ENCODE results near the gene UBE2Q1.

Gene UBE2Q1

DNA sequence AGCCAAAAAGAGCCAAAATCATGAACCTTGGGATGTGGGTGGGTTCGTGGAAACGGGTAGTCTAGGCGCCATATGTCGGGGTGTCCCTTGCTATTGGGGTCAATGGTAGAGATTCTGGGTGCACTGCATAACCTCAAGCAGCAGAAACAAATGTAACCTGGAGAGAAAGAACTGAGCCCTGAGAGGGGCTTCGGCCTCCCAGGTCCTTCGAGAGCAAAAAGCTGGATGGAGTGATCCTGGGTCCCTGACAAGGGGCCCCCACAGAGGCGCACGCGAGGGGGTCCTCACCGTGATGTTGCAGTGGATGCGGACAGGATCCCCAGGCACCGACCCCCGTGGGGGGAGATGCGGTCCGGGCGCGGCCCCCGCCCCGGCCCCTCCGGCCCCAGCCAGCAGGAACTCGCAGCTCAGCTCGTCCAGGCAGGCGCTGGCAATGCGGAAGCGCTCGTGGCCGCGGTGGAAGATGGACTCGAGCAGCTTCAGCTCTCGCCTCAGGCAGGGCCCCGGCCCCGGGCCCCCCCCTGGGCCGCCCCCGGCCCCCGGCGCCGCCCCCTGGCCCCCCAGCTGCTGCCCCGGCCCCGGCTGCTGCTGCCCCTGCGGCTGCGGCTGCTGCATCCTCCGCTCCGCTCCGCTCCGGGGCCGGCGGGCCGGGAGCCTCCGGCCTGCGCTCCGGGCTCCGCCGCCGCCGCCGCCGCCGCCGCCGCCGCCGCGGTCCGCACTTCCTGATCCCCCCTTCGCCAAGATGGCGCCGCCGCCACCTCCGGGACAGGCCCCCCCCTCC, at the start of gene UBE2Q1:
Gene UBE2Q1 (minus strand): TSS at position 724 of the 781 bp plus-strand sequence. CDS start 109 bp downstream, at position 615.
- DNase-seq, result no peak

DNA sequence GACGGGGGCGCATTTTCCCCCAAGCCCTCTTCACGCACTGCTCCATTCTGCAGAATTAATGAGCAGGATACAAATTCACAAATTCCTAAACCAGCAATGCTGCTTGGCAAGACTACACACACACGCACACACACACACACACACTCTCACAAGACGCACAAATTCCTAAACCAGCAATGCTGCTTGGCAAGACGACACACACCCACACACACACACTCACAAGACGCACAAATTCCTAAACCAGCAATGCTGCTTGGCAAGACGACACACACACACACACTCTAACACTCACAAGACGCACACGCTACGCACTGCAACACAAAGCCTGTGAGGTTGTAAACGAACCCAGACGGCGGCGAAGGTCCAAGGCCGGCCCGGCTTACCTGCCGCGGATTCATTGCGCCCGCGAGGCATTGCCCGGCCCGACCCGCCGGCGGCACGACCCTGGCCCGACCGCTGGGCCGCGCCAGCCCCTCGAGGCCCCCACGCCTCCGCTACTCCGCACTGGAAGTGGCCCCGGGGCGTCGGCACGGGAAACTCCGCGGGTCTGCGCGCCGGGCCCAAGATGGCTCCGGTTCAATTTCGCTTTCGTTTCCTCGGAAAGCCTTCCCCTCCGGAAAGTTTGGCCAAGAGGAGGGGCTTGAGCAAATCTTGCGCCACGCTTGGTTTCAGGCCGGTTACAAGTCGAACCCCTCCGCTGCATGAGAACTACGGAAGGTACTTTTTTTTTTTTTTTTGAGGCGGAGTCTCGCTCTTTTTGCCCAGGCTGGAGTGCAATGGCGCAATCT, 49.3 kb upstream of the UBE2Q1 start, which contains the start of gene ADAR:
Gene ADAR (minus strand): TSS at position 578 of the 788 bp plus-strand sequence. CDS start 180 bp downstream, at position 398.
- peak; percentile 84 for DNase-seq

DNA sequence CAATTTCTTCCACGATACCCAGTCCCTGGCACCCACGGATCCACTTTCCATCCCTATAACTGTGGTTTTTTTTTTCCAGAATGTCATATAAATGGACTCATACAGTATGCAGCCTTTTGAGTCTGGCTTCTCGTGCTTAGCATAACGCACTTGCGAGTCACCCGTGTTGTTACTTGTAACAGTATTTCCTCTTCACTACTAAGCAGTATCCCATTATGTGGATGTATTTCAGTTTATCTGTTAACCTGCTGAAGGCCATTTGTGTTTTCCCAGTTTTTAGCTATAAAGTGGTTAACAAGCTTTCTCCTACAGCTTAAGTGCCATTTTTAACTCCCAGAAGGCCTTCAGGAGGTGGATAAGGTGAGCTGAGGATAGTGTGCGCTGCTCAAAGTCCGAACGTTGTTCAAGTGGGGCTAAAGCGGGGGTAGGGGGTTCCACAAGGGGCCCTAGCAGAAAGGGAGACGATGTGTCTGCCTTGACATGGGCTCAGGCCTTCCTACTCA, 48.7 kb upstream of the UBE2Q1 start:
- no peak for DNase-seq

DNA sequence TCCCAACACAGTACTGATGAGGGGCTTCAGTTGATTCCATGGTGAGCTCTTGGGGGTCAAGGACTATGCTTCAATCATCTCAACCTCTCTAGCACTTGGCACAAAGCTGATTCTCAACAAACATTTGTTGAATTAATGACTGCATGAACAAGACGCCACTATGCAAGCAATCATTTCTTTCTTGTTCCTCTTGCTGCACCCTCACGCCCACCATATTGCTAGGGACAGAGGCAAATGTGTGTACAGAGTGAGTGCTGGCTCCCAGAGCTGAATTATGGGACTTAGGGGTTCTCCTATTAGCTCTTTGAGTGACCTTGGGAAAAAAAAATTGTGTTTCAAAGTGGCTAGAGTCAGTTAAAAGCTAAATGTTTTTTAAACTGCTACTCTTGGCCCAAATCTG, 47.1 kb upstream of the UBE2Q1 start:
- no peak for DNase-seq

DNA sequence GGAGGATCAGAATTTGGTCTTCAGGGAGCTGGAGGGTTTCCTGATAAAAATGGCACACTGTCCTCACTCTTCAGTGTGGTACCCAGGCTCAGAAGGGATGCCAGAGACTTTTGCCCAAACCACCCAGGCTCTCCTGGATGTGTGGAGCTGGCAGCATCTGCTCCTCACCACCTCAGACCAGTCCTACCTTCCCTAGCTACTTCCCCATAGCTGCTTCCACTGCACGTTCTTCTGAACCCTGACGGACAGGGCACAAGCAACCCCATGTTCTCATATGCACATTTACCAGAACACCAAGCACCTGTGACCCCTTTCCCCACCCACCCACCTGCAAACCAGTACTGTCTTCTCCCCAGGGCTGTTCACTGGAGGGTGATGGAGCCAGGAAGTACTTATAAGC, 44.9 kb upstream of the UBE2Q1 start:
- DNase-seq, result no peak

DNA sequence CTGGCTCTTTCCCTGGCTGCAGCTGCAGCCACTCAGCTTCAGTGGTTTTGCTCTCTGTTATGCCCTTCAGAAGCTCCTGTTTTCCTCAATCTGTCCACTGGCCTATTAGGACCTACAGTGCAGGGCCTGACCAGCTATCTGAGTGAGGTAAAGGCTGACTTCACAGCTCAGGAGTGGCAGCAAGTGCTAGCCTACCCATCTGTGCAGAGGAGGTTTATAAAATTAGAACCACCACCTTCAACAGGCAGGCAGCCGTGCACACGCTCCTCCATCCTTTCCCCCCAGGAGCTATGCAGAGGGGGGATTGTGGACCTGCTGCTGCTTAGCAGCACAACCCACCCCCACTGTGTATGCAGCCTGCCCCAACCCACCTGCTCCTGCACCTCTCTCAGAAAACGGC, 41.2 kb upstream of the UBE2Q1 start:
- no peak for DNase-seq

DNA sequence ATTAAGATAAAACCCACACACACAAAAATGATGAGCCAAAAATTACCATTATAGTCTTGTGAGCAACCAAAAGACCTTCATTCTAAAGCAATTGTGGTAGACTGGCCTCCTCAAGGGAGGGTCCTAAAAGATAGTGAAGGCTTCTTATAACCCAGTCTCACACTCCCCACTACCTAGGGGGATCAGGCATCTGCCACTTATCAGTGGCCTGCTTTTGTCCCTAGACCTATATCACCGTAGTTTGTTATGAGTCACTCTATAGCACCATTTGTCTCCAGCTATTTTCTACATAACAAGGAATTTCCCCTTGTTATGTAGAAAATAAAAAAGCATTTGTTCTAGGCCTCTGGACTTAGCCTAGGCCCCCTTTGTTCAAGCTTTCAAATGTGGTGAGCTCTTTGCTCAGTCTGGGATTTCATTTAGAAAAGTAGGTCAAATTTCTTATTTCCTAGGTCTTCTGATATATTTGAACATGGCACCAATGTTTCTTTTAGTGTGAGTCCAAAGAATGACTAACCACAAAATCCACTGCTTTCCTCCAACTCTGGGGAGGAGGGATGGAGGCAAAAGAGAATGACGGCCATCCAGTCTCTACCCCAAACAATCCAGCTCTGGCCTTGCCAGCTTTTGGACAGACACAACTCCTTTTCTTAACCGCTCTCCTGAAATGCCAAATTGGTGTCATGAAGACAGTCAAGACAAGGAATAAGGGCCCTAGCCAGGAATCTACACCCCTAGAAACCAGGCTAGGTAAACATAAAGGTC, 40.6 kb upstream of the UBE2Q1 start:
- DNase-seq, result no peak

DNA sequence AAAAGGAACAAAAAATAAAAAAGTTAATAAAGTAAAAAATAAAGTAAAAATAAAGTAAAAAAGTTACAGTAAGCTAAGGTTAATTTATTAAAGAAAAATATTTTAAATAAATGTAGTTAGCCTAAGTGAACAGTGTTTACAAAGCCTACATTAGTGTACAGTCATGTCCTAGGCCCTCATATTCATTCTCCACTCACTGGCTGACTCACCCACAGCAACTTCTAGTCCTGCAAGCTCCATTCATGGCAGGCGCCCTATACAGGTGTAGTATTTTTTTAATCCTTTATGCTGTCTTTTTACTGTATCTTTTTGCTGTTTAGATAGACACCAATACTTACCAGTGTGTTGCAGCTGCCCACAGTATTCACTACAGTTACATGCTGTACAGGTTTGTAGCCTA, 37.2 kb upstream of the UBE2Q1 start:
- DNase-seq, result no peak

DNA sequence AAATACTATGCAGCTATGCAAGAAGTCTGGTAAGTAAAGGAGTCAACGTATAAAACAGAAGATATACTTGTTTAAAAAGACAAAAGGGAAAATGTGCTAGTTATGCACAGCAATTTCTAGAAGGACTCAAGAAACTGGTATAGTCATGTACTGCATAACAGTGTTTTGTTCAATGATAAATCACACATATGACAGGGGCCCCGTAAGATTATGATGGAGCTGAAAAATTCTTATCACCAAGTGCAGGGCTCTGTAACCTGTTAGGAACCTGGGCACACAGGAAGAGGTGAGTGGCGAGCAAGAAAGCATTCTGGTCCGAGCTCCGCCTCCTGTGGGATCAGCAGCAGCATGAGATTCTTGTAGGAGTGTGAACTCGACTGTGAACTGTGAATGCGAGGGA, 36.3 kb upstream of the UBE2Q1 start:
- no peak for DNase-seq

DNA sequence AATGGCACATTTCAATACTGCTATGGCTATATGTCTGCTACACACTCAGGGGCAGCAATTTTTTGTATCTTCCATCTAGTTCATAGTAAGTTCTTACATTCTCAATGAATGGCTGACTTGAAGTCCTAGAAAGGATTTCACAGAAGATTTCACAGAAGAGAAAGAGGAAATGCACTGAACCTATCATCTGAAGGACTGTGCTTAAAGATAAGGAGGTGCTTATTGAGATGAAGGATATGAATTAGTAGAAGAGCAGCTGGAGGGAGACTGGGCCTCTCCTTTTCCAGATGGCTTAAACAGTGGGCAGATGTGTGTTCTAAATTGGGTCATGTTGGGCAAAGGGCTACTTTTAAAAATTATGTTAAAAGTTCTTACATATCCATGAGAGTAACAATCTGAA, 34.9 kb upstream of the UBE2Q1 start:
- DNase-seq, result no peak

DNA sequence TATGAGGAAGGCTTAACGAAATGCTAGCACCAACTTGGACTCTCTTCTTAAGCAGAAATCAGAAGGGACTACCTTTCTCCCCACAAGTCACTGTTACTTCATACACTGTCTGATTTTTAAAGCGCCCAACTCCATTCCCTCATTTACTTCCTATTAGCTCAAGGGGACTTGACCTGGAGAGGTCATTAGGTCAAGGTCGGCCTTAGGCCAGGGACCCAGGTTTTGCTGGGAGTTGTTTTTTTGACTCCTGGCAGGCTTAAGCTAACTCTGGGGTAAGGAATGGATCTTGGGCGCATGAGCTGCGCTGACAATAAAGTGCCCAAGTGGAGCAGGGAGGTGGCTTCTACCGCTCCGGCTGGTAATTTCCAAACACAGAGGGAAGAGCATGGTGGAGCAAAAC, 32.7 kb upstream of the UBE2Q1 start:
- no peak for DNase-seq

DNA sequence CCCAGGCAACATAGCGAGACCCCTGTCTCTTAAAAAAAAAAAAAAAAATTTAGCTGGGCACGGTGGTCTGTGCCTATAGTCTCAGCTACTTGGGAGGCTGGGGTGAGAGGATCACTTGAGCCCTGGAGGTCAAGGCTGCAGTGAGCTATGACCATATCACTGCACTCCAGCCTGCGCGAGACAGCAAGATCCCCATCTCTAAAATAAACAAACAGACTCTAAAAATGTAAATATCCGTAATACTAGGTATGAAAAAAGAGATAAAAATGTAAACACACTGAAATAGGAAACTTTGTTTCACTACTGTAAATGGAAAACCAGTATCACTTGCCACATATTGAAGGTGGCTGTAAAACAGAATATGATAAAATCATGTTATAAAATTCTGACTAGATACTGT, 32.3 kb upstream of the UBE2Q1 start:
- no peak for DNase-seq

DNA sequence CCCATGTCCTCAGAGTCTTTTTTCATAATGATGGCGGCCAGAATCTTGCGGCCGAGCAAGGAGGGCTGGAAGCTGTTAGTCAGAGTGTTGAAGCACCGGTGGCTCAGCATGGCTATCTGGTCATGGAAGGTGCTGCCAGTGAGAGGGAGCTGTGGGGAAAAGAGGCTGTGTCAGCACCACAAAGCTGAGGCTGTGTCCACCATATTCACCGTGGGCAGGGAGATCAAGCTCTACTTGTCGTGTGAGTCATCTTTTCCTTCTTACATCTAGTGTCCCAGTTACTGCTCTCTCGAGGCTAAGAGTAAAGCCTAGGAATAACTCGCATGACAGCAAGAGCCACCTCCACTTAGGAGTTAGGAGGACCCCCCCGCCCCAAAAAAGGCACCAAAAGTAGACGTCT, 31.3 kb upstream of the UBE2Q1 start:
- DNase-seq, result no peak

DNA sequence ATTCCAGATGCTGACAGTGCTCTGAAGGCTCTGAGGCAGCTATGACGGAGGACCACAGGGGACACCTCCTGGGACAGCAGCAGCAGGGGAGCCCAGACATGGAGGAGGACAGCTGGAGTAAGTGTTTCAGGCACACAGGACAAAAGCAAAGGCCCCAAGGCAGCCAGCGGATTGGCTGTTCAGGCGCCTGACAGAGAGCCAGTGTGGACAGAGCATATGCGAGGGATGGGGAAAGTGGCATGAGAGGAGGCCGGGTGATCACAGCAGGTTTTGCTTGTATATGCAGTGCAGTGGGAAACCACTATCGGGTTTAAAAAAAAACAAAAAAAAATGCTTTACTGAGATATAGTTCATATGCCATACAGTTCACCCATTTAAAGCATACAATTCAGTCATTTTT, 28.2 kb upstream of the UBE2Q1 start:
- DNase-seq, result no peak

DNA sequence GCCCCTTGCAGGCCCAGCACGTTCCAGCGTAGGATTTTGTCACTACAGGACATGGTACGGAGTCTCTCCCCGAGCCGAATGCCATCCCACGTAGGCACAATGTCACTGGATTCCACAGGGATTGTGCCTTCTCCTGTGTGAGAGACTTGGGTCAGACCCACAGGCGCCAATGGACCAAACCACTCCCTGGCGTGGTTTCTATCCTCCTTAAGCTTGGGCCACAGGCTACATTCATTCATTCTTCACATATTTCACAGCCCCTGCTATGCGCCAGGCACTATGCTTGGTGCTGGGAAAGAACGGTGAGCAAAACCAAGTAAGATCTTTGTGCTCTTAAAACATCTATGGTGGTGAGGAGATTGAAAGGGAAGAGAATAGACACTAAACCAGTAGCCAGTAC, 27.8 kb upstream of the UBE2Q1 start:
- DNase-seq, result no peak

DNA sequence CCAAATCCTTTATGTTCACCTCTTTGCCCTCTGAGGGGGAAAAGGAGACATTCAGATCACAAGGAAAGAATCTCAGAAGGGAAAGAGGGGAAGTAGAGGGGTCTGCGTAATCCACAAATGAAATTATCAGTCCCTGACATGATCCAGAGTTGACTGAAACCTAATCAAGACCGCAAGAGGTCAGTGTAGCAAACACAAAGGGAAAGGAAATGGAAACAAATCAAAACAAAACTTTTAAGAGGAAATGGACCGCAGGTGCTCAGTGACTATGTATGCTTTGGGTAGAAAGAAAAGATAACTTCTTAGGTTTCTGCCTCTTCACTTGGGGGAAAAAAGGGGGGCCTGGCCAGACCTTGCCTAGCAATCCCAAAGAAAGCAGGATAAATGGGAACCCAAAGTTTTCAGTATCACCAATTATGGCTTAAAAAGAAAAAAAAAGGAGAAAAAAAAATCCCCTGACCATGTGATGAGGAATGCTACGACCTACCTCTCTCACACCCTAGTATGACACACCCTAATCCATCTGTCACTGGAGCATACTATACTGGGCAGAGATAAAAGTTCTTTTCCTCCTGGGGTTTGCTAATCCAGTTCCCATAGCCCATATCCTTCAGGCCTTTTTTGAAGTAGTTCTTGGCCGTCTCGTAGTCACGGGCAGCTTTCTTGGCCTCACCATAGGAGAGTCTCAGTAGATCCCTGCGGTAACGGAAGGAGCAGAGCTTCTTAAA, 26.0 kb upstream of the UBE2Q1 start:
- no peak for DNase-seq

DNA sequence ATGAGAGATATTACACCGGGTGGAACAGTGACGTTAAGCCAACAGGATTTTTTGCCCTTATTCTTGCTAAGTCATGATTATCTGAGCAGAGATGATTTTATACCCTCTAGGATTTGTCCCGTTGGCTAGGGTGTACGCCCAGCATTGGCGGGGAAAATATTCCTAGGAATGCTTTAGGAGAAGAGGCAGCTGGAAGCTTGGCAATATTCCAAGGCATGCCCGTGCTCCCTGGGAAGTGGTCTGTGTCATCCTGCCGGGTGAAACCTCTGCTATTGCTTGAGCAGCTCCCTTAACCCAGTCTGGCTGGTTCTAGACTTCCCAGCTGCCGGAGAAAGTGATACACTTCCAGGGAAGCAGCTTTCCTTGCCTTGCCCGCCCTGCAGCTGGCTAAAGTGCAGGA, 25.3 kb upstream of the UBE2Q1 start:
- DNase-seq, result no peak

DNA sequence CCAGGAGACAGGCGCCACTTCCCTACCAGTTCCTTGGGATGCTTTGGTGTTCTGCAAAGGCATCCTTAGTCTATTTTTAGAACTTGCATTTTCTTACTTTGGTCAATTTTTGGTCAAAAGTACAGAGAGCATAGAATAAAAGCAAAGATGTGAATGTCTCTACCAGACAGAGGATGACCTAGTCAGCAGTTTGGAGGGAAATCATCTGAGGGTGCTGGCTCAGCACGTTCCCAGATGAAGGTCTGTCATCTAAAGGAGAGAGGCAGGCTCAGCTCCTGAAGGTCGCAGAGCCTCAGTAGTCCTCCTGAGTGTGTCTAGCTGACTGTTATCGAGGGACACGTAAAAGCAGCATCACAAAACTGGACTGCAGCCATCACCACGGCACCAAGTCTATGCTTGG, 24.4 kb upstream of the UBE2Q1 start:
- no peak for DNase-seq

DNA sequence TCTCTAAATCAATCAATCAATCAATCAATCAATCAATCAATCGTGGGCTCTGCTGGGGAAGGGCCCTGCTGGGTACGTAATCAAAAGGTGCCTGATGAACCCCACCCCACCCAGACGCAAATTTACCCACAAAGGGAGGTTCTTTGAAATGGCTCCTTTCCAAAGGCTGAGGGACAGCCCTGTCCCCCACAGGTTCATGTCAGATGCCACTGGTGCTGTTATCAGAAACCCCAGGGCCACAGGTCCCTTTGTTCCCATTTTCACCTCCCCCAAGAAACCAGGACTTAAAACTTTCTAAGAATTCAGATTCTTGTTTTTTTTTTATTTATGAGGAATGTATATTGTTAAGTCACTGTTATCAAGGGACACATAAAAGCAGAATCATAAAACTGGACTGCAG, 23.3 kb upstream of the UBE2Q1 start:
- no peak for DNase-seq

DNA sequence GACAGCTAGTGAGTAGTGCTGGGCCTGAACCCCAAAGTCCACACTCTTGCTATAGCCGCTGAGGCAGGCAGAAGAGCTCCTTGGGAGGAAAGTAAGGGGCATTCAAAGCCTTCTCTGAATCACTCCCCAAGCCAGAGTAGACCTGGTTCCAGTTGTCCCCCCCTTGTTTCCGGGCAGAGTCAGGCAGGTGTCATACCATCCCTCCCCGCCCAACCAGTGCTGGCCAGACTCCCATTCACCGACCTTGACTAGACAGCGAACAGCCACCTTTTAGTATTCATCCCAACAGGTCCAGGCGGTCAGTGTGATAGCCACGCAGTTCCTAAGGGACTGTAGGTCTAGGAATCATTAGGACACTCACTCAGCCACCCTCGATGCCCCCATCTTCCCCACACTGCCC, 20.9 kb upstream of the UBE2Q1 start:
- DNase-seq, result no peak

DNA sequence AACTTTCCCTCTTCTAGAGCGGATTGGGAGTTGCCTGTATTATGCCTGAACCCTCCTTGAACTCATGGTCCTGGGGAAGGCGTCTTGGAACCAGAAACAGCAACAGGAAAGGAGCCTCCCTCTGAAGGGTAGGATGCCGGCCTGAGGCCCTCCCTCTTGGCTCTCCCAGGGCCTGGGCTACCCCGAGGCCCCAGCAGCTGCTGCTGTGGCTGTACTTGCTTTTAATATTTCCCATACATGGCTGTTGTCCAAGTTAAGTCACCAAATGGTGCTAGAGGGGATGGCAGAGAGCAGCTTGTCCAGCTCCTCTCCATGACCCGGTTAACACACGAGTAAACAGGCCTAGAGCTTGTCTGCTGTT, 19.6 kb upstream of the UBE2Q1 start:
- no peak for DNase-seq

DNA sequence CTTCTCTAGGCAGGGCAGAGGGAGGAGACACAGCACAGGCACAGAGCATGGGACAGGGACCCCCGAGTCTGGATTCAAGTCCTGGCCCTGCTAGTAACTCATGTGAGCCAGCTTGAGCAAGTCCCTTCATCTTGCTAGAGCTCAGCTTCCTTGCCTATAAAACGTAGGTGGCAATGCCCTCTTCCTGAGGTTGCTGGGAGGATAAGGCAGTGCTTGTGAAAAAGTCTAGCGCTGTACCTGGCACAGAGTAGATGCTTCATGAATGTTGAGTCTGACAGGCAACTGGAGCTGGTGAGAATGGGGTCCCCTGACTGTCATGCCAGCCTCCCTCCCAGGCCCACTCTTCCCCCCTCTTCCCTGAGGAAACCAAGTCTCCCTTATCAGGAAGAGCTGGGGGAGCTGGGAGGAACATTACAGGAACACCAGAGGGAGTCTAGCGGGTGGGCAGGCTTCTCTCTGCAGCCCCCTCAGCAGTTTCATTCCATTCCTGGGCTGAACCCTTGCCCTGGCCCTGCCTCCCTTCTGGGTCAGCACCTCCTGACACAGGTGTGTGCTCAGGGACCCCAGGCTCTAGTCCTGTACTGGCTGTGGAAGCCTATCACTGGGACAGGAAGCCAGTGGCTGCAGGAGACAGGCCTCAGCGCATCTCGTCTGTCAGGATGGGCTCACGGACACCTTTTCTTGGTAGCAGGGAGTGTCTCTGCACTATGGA, 19.0 kb upstream of the UBE2Q1 start:
- no peak for DNase-seq

Data from NK-92 treated with Interleukin-12 subunit alpha and Interleukin-12 subunit beta, amount 100 ng/mL, for 24 hours (cell line).